Naive thymus-derived CD4-positive, alpha-beta T cell (primary cell): ENCODE measurements around the gene SLC25A13. TPM values are rescaled to one million over a fixed set of nuclear protein-coding genes. Genes with fewer than 3 reads are reported as not detected.

ENCODE experiments used
- ATAC-seq: fragments of 150-1000 bp; cut with Tn5 transposase; 2 replicates; pipeline ENCODE4 v1.10.0; 2021; ENCODE audit warnings: mild to moderate bottlenecking, moderate library complexity
- CTCF ChIA-PET: fragments of 350-600 bp; sonication (Branson Sonifier 250); formaldehyde crosslinking; loops from one replicate; lab custom pipeline; 2021; ENCODE audit warnings: antibody characterized with exemption; lab: Charles Lee
- POLR2A ChIA-PET: fragments of 350-600 bp; sonication (Branson Sonifier 250); formaldehyde crosslinking; loops from one replicate; lab custom pipeline; 2021; ENCODE audit warnings: antibody characterized with exemption, inconsistent platforms; lab: Charles Lee
- DNase-seq, 9 donors: peaks; one replicate each; pipeline versions ENCODE4 v3.0.0 to v3.0.0-alpha.2; 2020 to 2022; ENCODE audit warnings: mixed read lengths in 1 of 9
- H3K27ac ChIP-seq: one replicate; pipeline ENCODE4 v1.7.0; 2013; ENCODE audit warnings: mild to moderate bottlenecking, low read depth, low read length, moderate library complexity
- H3K27me3 ChIP-seq, 2 donors: one replicate each; pipeline ENCODE4 v1.7.0; 2013; ENCODE audit warnings: low read length in 2 of 2, mild to moderate bottlenecking in 2 of 2, moderate library complexity in 2 of 2; ENCODE audit not compliant: control insufficient read depth in 2 of 2, insufficient read depth in 2 of 2
- H3K36me3 ChIP-seq, 3 experiments: 1 replicate in 2 of 3; 2 replicates in 1 of 3; pipeline ENCODE4 v1.7.0; 2013; ENCODE audit warnings: low read length in 3 of 3, mild to moderate bottlenecking in 3 of 3, moderate library complexity in 1 of 3; ENCODE audit not compliant: insufficient read depth in 3 of 3, control insufficient read depth in 2 of 3
- H3K4me1 ChIP-seq, 2 donors: one replicate each; pipeline ENCODE4 v1.7.0; 2013; ENCODE audit warnings: low read length in 2 of 2, mild to moderate bottlenecking in 2 of 2, moderate library complexity in 1 of 2; ENCODE audit not compliant: control insufficient read depth in 2 of 2, insufficient read depth in 2 of 2
- H3K4me3 ChIP-seq: 2 replicates; pipeline ENCODE4 v1.7.0; 2013; ENCODE audit warnings: mild to moderate bottlenecking, low read length
- H3K9me3 ChIP-seq, 3 experiments: 1 replicate in 2 of 3; 2 replicates in 1 of 3; pipeline ENCODE4 v1.7.0; 2013; ENCODE audit warnings: low read length in 3 of 3; ENCODE audit not compliant: control insufficient read depth in 2 of 3
- H3K27ac Mint-ChIP-seq, 9 donors: one replicate each; pipeline ENCODE4 v1.8.0; 2020 to 2022; ENCODE audit warnings: mixed read lengths in 9 of 9, mild to moderate bottlenecking in 8 of 9, moderate library complexity in 5 of 9, inconsistent platforms in 2 of 9
- H3K27me3 Mint-ChIP-seq, 5 donors: one replicate each; pipeline ENCODE4 v1.8.0; 2021 to 2022; ENCODE audit warnings: mixed read lengths in 5 of 5, mild to moderate bottlenecking in 1 of 5
- H3K36me3 Mint-ChIP-seq, 5 donors: one replicate each; pipeline ENCODE4 v1.8.0; 2020 to 2022; ENCODE audit warnings: mixed read lengths in 5 of 5, mild to moderate bottlenecking in 3 of 5, inconsistent platforms in 1 of 5
- H3K4me1 Mint-ChIP-seq, 7 donors: one replicate each; pipeline ENCODE4 v1.8.0; 2020 to 2022; ENCODE audit warnings: mixed read lengths in 7 of 7, mild to moderate bottlenecking in 3 of 7, inconsistent platforms in 1 of 7
- H3K4me3 Mint-ChIP-seq, 10 donors: one replicate each; pipeline ENCODE4 v1.8.0; 2020 to 2022; ENCODE audit warnings: mild to moderate bottlenecking in 10 of 10, mixed read lengths in 10 of 10, moderate library complexity in 6 of 10, inconsistent platforms in 2 of 10
- H3K9me3 Mint-ChIP-seq, 11 donors: one replicate each; pipeline ENCODE4 v1.8.0; 2020 to 2022; ENCODE audit warnings: mixed read lengths in 11 of 11, mild to moderate bottlenecking in 4 of 11, inconsistent platforms in 1 of 11, moderate library complexity in 1 of 11
- intact Hi-C, 2 donors: fragments of 100-400 bp; cut with micrococcal nuclease; formaldehyde crosslinking; loops; one replicate each; pipeline ENCODE4 v1.15.1; 2023
- polyA plus RNA-seq, 2 donors: library from polyadenylated mRNA; unstranded; fragments of 300-500 nt; fragmentation: Illumina TruSeq; gene quantifications; one replicate each; pipeline ENCODE4 v1.2.3, GENCODE V29; 2021
- total RNA-seq, 6 experiments: library from RNA in 5 of 6; stranded (reverse) in 5 of 6; gene quantifications; 1 replicate in 5 of 6; 2 replicates in 1 of 6; pipeline ENCODE4 v1.2.3 and lab custom pipeline; 2021 to 2026

Gene SLC25A13
- total and polyA plus RNA-seq, 7 experiments from 2014 or later, result 5.7 to 22.5 (median 9.1) TPM

GRCh38 chr7:96287559-96287958 lies 34.3 kb downstream of the SLC25A13 start:
- H3K4me1 ChIP-seq, result peaks cover 21 to 25% of the 10 kb centered on the region in 2 donors
- Mint-ChIP-seq H3K27ac (peak overlapping the region in 8 of 9 donors; percentile 80 to 97 (median 92)), H3K4me3 (peak overlapping the region in 1 of 10 donors; percentile 73), H3K4me1 (peaks cover 29 to 63% (median 52%) of the 10 kb centered on the region in 7 donors), H3K27me3 (no peaks in the 10 kb centered on the region), H3K9me3 (peaks cover 0 to 23% (median 6%) of the 10 kb centered on the region in 11 donors), H3K36me3 (peaks cover 16 to 52% (median 22%) of the 10 kb centered on the region in 5 donors)
- intact Hi-C loops, result loop anchor here in 1 of 2 donors (10.0 kb wide), 1 partner anchor 187 kb away; no protein-coding TSS in a partner anchor
- no peaks in the 10 kb centered on the region for H3K36me3 ChIP-seq
- H3K4me3 ChIP-seq, result no peak overlapping the region
- no peak overlapping the region for H3K27ac ChIP-seq
- no peaks in the 10 kb centered on the region for H3K27me3 ChIP-seq
- POLR2A ChIA-PET, result no interaction called here
- DNase-seq (no peak), ATAC-seq (no peak)
- CTCF ChIA-PET, result no interaction called here
- H3K9me3 ChIP-seq, result no peaks in the 10 kb centered on the region

- Histone ChIP-seq H3K4me1 (peaks cover 21 to 25% of the 10 kb centered on the region in 2 donors), H3K36me3 (no peaks in the 10 kb centered on the region), H3K4me3 (no peak overlapping the region), H3K27me3 (no peaks in the 10 kb centered on the region), H3K27ac (no peak overlapping the region), H3K9me3 (no peaks in the 10 kb centered on the region)
- H3K27me3 Mint-ChIP-seq, result no peaks in the 10 kb centered on the region
- H3K4me1 Mint-ChIP-seq, result peaks cover 29 to 63% (median 52%) of the 10 kb centered on the region in 7 donors
- no peak for DNase-seq
- H3K9me3 Mint-ChIP-seq, result peaks cover 0 to 22% (median 6%) of the 10 kb centered on the region in 11 donors
- CTCF ChIA-PET, result no interaction called here
- no peak for ATAC-seq
- peak overlapping the region in 8 of 9 donors; percentile 81 to 99 (median 94) for H3K27ac Mint-ChIP-seq
- intact Hi-C loops, result loop anchor here in 1 of 2 donors (10.0 kb wide), 1 partner anchor 188 kb away; no protein-coding TSS in a partner anchor
- H3K36me3 Mint-ChIP-seq, result peaks cover 16 to 51% (median 21%) of the 10 kb centered on the region in 5 donors
- POLR2A ChIA-PET, result no interaction called here
- H3K4me3 Mint-ChIP-seq, result peak overlapping the region in 1 of 10 donors; percentile 73
Observed at GRCh38 chr7:96287132-96287531, 34.8 kb downstream of the SLC25A13 start.

- POLR2A ChIA-PET, result no interaction called here
- Mint-ChIP-seq H3K4me3 (peak overlapping the region; percentile 48 to 87 (median 74)), H3K9me3 (peaks cover 0 to 22% (median 6%) of the 10 kb centered on the region in 11 donors), H3K36me3 (peaks cover 8 to 43% (median 20%) of the 10 kb centered on the region in 5 donors), H3K4me1 (peaks cover 29 to 56% (median 46%) of the 10 kb centered on the region in 7 donors), H3K27ac (peak overlapping the region; percentile 81 to 99 (median 94)), H3K27me3 (no peaks in the 10 kb centered on the region)
- Histone ChIP-seq H3K27me3 (no peaks in the 10 kb centered on the region), H3K36me3 (no peaks in the 10 kb centered on the region), H3K9me3 (no peaks in the 10 kb centered on the region), H3K4me3 (peak overlapping the region; percentile 3), H3K27ac (peak overlapping the region; percentile 41), H3K4me1 (peaks cover 21 to 25% of the 10 kb centered on the region in 2 donors)
- DNase-seq (peak in 8 of 9 donors; percentile 26 to 85 (median 78)), ATAC-seq (peak; percentile 95)
- CTCF ChIA-PET, result no interaction called here
- intact Hi-C loops, result loop anchor here (1.0 to 10.0 kb wide), 4 partner anchors 36 to 831 kb away; partner anchors contain the start of genes SDHAF3 (in 1 of the 2) and SLC25A13 (in 1 of the 2)
Observed at GRCh38 chr7:96285579-96285978, 36.3 kb downstream of the SLC25A13 start.

- Mint-ChIP-seq H3K27me3 (no peaks in the 10 kb centered on the region), H3K4me3 (peak overlapping the region in 9 of 10 donors; percentile 3 to 87 (median 73)), H3K4me1 (peaks cover 29 to 55% (median 46%) of the 10 kb centered on the region in 7 donors), H3K9me3 (peaks cover 0 to 22% (median 5%) of the 10 kb centered on the region in 11 donors), H3K27ac (peak overlapping the region; percentile 81 to 99 (median 94)), H3K36me3 (peaks cover 8 to 44% (median 21%) of the 10 kb centered on the region in 5 donors)
- POLR2A ChIA-PET, result no interaction called here
- CTCF ChIA-PET, result no interaction called here
- Histone ChIP-seq H3K36me3 (no peaks in the 10 kb centered on the region), H3K4me3 (peak overlapping the region; percentile 3), H3K27me3 (no peaks in the 10 kb centered on the region), H3K9me3 (no peaks in the 10 kb centered on the region), H3K4me1 (peaks cover 21 to 25% of the 10 kb centered on the region in 2 donors), H3K27ac (no peak overlapping the region)
- ATAC-seq (no peak), DNase-seq (no peak)
- intact Hi-C loops, result loop anchor here (1.0 to 10.0 kb wide), 4 partner anchors 36 to 832 kb away; partner anchors contain the start of genes SDHAF3 (in 1 of the 2) and SLC25A13 (in 1 of the 2)
Observed at GRCh38 chr7:96284835-96285234, 37.1 kb downstream of the SLC25A13 start.

GRCh38 chr7:96284240-96284639 lies 37.7 kb downstream of the SLC25A13 start:
- no peak for ATAC-seq
- no peak overlapping the region for H3K27ac ChIP-seq
- H3K27me3 Mint-ChIP-seq, result no peaks in the 10 kb centered on the region

GRCh38 chr7:96282835-96283234 lies 39.1 kb downstream of the SLC25A13 start:
- Histone ChIP-seq H3K4me1 (peaks cover 21 to 25% of the 10 kb centered on the region in 2 donors), H3K36me3 (no peaks in the 10 kb centered on the region), H3K27ac (no peak overlapping the region), H3K4me3 (no peak overlapping the region), H3K27me3 (no peaks in the 10 kb centered on the region), H3K9me3 (no peaks in the 10 kb centered on the region)
- POLR2A ChIA-PET, result no interaction called here
- Mint-ChIP-seq H3K27ac (no peak overlapping the region), H3K27me3 (no peaks in the 10 kb centered on the region), H3K9me3 (peaks cover 0 to 20% (median 2%) of the 10 kb centered on the region in 11 donors), H3K4me3 (no peak overlapping the region), H3K36me3 (peaks cover 4 to 39% (median 21%) of the 10 kb centered on the region in 5 donors), H3K4me1 (peaks cover 30 to 48% (median 42%) of the 10 kb centered on the region in 7 donors)
- ATAC-seq (no peak), DNase-seq (no peak)
- intact Hi-C loops, result loop anchor here in 1 of 2 donors (10.0 kb wide), 1 partner anchor 192 kb away; no protein-coding TSS in a partner anchor
- CTCF ChIA-PET, result interaction anchor here (0.6 kb wide), 1 partner anchor 81 kb away, joined by 4 read pairs; no protein-coding TSS in a partner anchor

More at GRCh38 chr7:96284240-96284639, 37.7 kb downstream of the SLC25A13 start:
- ChIA-PET CTCF (no interaction called here), POLR2A (no interaction called here)
- no peaks in the 10 kb centered on the region for H3K27me3 ChIP-seq
- no peak for DNase-seq
- peak overlapping the region in 6 of 9 donors; percentile 32 to 97 (median 95) for H3K27ac Mint-ChIP-seq
- intact Hi-C loops, result loop anchor here in 1 of 2 donors (2.0 to 10.0 kb wide), 2 partner anchors 191 to 833 kb away; partner anchors contain the start of gene SDHAF3
- H3K4me1 Mint-ChIP-seq, result peaks cover 29 to 51% (median 42%) of the 10 kb centered on the region in 7 donors
- no peaks in the 10 kb centered on the region for H3K9me3 ChIP-seq
- no peaks in the 10 kb centered on the region for H3K36me3 ChIP-seq
- no peak overlapping the region for H3K4me3 ChIP-seq
- H3K9me3 Mint-ChIP-seq, result peaks cover 0 to 21% (median 3%) of the 10 kb centered on the region in 11 donors
- peak overlapping the region in 1 of 10 donors; percentile 73 for H3K4me3 Mint-ChIP-seq
- H3K36me3 Mint-ChIP-seq, result peaks cover 4 to 40% (median 21%) of the 10 kb centered on the region in 5 donors
- peaks cover 21 to 25% of the 10 kb centered on the region in 2 donors for H3K4me1 ChIP-seq
